HG02642 (cell line): ENCODE results near the gene ABHD8.
"Not testable (repeated sequence)": the region's sequence is repeated elsewhere in the genome, so short reads cannot be mapped to it uniquely, and the experiment has no call there.

ENCODE experiments used
- ATAC-seq: cut with Tn5 transposase; IDR thresholded peaks from one replicate; pipeline ENCODE4 v1.9.1; 2021; ENCODE audit warnings: mild to moderate bottlenecking; ENCODE audit not compliant: unreplicated experiment, poor library complexity

ABHD8 gene

GRCh38 chr19:17300992-17301619 lies 2.1 kb downstream of the ABHD8 start:
- no peak for ATAC-seq

GRCh38 chr19:17296976-17297375 lies 6.2 kb downstream of the ABHD8 start:
- ATAC-seq, result no peak

- no peak for ATAC-seq
Measured at GRCh38 chr19:17296273-17296672, 7.0 kb downstream of the ABHD8 start.

GRCh38 chr19:17295551-17295950 lies 7.7 kb downstream of the ABHD8 start:
- not testable (repeated sequence) for ATAC-seq

- no peak for ATAC-seq
Measured at GRCh38 chr19:17294051-17294891, 9.0 kb downstream of the ABHD8 start.

DNA sequence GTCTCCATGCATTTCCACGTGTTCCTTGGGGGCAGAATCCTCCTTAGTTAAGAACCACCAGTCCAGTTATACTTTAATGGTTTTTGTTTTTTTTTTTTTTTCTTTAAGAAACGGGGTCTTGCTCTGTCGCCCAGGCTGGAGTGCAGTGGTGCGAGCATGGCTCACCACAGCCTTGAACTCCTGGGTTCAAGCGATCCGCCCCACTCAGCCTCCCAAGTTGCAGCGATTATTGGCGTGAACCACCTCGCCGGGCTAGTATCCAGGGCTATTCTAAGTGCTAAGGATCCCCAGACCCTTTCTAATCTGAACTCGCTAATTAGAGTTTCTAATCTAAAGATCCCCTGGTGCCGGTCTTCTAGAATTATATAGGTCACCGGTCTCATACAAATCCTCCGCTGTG lies 9.6 kb downstream of the ABHD8 start:
- no peak for ATAC-seq

GRCh38 chr19:17292301-17293074 lies 10.7 kb downstream of the ABHD8 start:
- ATAC-seq, result peak; percentile 78

- peak; percentile 44 for ATAC-seq
Measured at GRCh38 chr19:17289489-17289888, 13.7 kb downstream of the ABHD8 start.

GRCh38 chr19:17286752-17287151 lies 16.5 kb downstream of the ABHD8 start:
- ATAC-seq, result no peak

DNA sequence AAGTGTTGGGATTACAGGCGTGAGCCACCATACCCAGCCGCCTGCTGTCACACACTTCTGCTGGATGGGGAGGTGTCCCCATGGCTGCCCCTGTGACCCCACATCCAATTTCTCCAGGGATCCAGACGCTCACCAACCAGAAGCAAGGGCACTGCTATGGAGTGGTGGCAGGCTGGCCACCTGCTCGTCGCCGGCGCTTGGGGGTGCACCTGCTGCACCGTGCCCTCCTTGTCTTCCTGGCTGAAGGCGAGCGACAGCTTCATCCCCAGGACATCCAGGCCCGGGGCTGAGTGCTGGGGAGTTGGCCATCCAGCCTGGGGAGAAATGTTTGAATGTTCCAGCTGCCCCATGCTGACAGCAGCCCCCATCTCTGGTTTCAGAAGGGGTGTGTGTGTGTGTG lies 17.0 kb downstream of the ABHD8 start:
- ATAC-seq, result no peak

- no peak for ATAC-seq
Measured at GRCh38 chr19:17285415-17286135, 17.6 kb downstream of the ABHD8 start.

GRCh38 chr19:17283504-17283996 lies 19.7 kb downstream of the ABHD8 start:
- no peak for ATAC-seq

DNA sequence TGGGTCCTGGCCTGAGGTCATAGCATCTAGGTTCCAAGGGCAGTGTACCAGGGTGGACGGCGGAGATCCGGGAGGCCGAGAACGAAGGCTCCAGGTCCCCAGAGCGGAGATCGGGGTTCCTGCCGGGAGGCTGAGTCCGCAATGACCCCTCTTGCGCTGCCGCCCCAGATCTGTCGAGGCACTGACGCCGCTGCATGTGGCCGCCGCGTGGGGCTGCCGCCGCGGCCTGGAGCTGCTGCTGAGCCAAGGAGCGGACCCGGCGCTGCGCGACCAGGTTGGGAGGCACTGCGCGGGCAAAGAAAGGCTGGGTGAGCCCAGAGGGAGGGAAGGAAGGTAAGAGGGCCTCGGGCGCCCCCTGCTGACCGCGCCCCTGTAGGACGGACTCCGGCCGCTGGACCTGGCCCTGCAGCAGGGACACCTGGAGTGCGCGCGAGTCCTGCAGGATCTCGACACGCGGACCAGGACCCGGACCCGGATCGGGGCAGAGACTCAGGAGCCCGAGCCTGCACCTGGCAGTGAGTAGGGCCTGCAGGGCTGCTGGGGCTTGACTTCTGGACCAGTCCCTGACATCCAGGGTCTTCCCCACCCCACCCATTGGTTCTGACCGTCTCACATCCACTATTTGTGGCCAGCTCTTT lies 20.6 kb downstream of the ABHD8 start:
- ATAC-seq, result no peak

DNA sequence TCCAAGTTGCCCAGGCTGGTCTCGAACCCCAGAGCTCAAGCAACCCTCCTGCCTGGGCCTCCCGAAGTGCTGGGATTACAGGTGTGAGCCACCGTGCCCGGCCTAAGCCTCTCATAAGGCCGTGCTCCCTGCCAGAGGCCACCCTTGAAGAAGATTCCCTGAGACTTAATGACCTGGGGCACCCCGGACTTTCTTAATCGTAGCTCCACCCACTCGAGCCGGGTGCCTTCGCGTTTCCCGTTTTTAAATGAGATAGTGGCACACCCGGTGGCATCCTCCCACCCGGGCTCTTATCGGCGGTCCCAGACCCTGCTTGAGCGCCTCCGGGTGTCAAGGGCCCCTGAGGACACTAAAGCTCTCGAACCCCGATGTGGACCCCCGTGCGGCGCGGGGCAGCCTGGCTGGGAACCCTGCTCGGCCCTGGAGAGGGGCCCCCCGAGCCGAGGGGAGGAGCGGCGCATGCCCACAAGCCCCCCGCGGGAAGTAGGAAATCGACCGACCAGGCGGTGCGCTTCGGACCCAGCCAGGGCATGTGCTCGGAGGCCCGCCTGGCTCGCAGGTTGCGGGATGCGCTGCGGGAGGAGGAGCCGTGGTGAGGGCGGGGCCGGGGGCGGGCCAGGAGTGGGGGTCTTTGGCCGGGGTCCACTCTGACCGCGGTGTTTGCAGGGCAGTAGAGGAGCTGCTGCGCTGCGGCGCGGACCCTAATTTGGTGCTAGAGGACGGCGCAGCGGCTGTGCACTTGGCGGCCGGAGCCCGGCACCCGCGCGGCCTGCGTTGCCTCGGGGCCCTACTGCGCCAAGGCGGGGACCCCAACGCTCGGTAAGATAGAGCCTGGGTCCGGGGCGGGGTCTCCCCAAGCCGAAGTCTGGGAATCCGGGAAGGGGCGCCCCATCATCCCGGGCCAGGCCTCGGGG lies 21.6 kb downstream of the ABHD8 start, which contains the start of gene ANKLE1:
ANKLE1 (plus strand) TSS at position 511 of the 914 bp plus-strand sequence; CDS start at position 531, 20 bp downstream.
- peak; percentile 34 for ATAC-seq

DNA sequence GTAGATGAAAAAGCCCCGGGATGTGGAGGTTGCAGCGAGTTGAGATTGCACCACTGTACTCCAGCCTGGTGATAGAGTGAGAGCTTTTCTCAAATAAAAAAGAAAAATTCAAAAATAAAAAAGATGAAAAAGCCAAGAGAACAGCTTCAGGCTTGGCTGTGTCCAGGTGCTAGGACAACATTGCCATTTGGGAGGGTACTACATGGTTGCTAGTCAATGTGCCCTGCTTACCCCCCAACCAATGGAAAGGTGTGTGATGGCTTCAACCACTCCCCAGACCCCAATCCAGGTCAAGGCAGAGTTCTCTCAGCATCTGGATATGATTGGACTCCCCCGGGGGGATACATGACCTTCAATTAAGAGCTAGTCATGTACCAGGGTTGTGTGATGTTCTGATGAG lies 23.8 kb downstream of the ABHD8 start:
- ATAC-seq, result no peak

DNA sequence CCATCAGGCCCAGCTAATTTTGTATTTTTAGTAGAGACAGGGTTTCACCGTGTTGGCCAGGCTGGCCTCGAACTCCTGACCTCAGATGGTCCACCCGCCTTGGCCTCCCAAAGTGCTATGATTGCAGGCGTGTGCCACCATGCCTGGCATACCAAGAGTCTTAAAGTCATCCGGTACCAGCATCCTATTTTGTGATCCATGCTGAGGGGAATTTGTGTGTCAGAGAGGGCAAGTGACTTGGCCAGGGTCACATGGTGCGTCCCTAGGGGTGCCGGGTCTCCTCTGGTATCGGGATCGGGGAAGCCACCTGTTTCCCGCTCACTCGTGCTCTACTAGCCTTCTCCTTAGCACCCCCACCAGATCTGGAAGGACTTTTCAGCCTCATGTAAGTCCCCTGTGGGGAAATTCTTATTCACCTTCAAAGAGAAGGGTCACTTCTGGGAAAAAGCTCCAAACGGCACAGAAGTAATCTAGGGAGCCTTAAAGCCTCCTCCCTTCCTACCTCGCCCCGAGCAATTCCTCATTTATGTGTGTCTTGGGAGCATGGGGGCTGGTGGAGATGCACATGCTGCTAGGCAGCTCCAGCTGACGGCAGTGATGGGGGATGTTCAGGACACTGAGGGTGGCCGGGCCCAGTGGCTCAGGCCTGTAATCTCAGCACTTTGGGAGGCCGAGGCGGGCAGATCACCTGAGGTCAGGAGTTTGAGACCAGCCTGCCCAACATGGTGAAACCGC lies 27.6 kb downstream of the ABHD8 start:
- ATAC-seq, result no peak

- not testable (repeated sequence) for ATAC-seq
Measured at GRCh38 chr19:17274892-17275291, 28.3 kb downstream of the ABHD8 start.

GRCh38 chr19:17268754-17269153 lies 34.5 kb downstream of the ABHD8 start:
- ATAC-seq, result no peak
